Measurements from ENCODE around the gene ISL2. TPM values are rescaled to one million over a fixed set of nuclear protein-coding genes. Genes with fewer than 3 reads are reported as not detected.
A peak's percentile ranks its signal among the peaks of the same experiment; 100 is the strongest.

The ISL2 gene
- total and polyA plus RNA-seq, 2 of the 4 experiments (the other 2 are of a cell fraction): 1.3 to 3.6 TPM

DNA sequence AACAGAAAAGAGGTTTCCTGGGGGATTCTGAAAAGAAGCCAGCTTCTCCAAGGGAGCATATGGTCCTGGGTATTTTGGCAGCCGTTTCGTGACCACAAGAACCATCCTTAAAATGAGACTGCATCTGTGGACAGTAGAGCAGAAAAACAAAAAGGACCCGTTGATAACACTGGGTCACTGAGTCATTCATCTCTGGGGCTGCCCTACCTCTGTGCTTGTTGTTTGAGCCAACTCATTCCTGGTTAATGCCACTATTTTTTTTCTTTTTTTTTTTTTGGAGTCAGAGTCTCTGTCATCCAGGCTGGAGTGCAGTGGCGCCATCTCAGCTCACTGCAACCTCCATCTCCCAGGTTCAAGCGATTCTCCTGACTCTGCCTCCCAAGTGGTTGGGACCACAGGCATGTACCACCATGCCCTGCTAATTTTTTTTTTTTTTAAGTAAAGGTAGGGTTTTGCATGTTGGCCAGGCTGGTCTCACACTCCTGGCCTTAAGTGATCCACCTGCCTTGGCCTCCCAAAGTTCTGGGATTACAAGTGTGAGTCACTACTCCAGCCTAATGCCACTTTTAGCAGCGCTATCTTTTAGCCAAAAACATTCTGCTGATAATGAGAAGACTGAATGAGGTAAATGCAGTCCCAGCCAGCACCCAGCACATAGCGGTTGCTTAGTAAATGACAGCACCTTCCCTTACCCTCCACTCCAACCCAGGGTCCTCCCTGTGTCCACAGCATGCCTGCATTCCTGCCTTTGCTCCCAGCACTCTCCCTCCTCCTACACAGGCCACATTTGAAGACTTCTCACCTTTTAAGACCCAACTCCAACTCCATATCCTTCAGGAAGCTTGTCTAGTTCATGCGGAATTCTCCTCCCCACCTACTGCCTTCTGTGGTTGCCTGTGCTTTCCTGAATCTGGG is 9.1 kb upstream of the ISL2 start:
- H3K56ac ChIP-seq (ENCODE audit: extremely low read depth, insufficient read depth, low read length): no peak overlapping the region
- no peaks in the 10 kb centered on the region for H3K79me1 ChIP-seq (ENCODE audit: low read depth in 1 of 2, low read length in 2 of 2)
- H3K27me3 ChIP-seq (ENCODE audit: control insufficient read depth, insufficient read depth, low read length): peaks cover 15% of the 10 kb centered on the region
- intact Hi-C loops (cut with micrococcal nuclease) (no loop called here), dilution Hi-C loops (cut with HindIII; ENCODE audit: low sequenced_read_pairs, unreplicated experiment) (no loop called here), in situ Hi-C loops (cut with MboI; ENCODE audit: low sequenced_read_pairs) (no loop called here)
- peak; percentile 70 for DNase-seq
- H3K4ac ChIP-seq (ENCODE audit: low read depth, low read length): no peak overlapping the region
- H3K23ac ChIP-seq (ENCODE audit: low read depth, low read length): no peak overlapping the region
- H2AFZ ChIP-seq (replicated peaks; ENCODE audit: low read length, poor library complexity): no peak overlapping the region
- no peak overlapping the region for H2AK9ac ChIP-seq (replicated peaks; ENCODE audit: low read depth, low read length, poor library complexity)
- 10% methylated on average over 3 of the region's 8 CpGs; no CpG with 5 or more reads in 1 of the 2 experiments for WGBS, 2 experiments (ENCODE audit: extremely low coverage in 2 of 2, insufficient read length in 1 of 2)
- H2BK15ac ChIP-seq (ENCODE audit: low read depth, low read length): no peak overlapping the region
- no peak overlapping the region for H4K8ac ChIP-seq (ENCODE audit: low read depth in 2 of 2, low read length in 2 of 2)
- no peak overlapping the region for H3K27ac ChIP-seq (ENCODE audit: insufficient read depth, low read length)
- H4K91ac ChIP-seq (ENCODE audit: insufficient read depth, low read depth, low read length): no peak overlapping the region
- BruUV-seq (replicated peaks): no TSS peak
- CTCF ChIA-PET: interaction anchor here (0.6 kb wide), 1 partner anchor 96 kb away, joined by 3 read pairs; no protein-coding TSS in a partner anchor
- no peak overlapping the region for H3K14ac ChIP-seq (replicated peaks; ENCODE audit: low read depth, low read length)
- no peaks in the 10 kb centered on the region for H3K9me3 ChIP-seq (ENCODE audit: control insufficient read depth, insufficient read depth, low read length)
- no peak overlapping the region for H3K18ac ChIP-seq (ENCODE audit: low read depth, low read length)
- H4K20me1 ChIP-seq (ENCODE audit: insufficient read depth, low read length): no peaks in the 10 kb centered on the region
- H3K4me1 ChIP-seq (ENCODE audit: control insufficient read depth, insufficient read depth, low read length): peaks cover 5% of the 10 kb centered on the region; the same call in 1 of the 2 replicates
- H3K9me1 ChIP-seq (ENCODE audit: insufficient read depth, low read length): peaks cover 3% of the 10 kb centered on the region; the same call in 1 of the 2 replicates
- H2BK120ac ChIP-seq (ENCODE audit: low read depth, low read length): no peak overlapping the region
- POLR2A ChIA-PET (ENCODE audit: unreplicated experiment): no interaction called here
- no peaks in the 10 kb centered on the region for H3K36me3 ChIP-seq (ENCODE audit: control insufficient read depth, insufficient read depth, low read length)
- H3K4me2 ChIP-seq (ENCODE audit: low read depth, low read length): no peak overlapping the region
- ATAC-seq (ENCODE audit: low read depth): peak; percentile 79
- H2AK5ac ChIP-seq (ENCODE audit: low read depth, low read length): no peak overlapping the region
- no peak overlapping the region for H2BK5ac ChIP-seq (ENCODE audit: low read depth, low read length, poor library complexity, severe bottlenecking)
- TF ChIP-seq SMC3 (IDR thresholded peaks at IDR 0.05; ENCODE audit: low read depth, low read length) (no peak), NFE2L2 (IDR thresholded peaks at IDR 0.05; ENCODE audit: low read depth, low read length) (no peak), MXI1 (IDR thresholded peaks at IDR 0.05; ENCODE audit: borderline replicate concordance, low read depth, low read length) (no peak)
- TF ChIP-seq, protein P1, sequence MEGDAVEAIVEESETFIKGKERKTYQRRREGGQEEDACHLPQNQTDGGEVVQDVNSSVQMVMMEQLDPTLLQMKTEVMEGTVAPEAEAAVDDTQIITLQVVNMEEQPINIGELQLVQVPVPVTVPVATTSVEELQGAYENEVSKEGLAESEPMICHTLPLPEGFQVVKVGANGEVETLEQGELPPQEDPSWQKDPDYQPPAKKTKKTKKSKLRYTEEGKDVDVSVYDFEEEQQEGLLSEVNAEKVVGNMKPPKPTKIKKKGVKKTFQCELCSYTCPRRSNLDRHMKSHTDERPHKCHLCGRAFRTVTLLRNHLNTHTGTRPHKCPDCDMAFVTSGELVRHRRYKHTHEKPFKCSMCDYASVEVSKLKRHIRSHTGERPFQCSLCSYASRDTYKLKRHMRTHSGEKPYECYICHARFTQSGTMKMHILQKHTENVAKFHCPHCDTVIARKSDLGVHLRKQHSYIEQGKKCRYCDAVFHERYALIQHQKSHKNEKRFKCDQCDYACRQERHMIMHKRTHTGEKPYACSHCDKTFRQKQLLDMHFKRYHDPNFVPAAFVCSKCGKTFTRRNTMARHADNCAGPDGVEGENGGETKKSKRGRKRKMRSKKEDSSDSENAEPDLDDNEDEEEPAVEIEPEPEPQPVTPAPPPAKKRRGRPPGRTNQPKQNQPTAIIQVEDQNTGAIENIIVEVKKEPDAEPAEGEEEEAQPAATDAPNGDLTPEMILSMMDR (conservative IDR thresholded peaks at IDR 0.05; ENCODE audit: low read depth, low read length): no peak
- TF ChIP-seq, protein P2, sequence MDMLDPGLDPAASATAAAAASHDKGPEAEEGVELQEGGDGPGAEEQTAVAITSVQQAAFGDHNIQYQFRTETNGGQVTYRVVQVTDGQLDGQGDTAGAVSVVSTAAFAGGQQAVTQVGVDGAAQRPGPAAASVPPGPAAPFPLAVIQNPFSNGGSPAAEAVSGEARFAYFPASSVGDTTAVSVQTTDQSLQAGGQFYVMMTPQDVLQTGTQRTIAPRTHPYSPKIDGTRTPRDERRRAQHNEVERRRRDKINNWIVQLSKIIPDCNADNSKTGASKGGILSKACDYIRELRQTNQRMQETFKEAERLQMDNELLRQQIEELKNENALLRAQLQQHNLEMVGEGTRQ (IDR thresholded peaks at IDR 0.05; ENCODE audit: low read depth, low read length): no peak
- TF ChIP-seq, protein P3, sequence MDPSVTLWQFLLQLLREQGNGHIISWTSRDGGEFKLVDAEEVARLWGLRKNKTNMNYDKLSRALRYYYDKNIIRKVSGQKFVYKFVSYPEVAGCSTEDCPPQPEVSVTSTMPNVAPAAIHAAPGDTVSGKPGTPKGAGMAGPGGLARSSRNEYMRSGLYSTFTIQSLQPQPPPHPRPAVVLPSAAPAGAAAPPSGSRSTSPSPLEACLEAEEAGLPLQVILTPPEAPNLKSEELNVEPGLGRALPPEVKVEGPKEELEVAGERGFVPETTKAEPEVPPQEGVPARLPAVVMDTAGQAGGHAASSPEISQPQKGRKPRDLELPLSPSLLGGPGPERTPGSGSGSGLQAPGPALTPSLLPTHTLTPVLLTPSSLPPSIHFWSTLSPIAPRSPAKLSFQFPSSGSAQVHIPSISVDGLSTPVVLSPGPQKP (IDR thresholded peaks at IDR 0.05; ENCODE audit: borderline replicate concordance, low read depth, low read length): no peak
- no peak overlapping the region for H4K5ac ChIP-seq (ENCODE audit: low read depth, low read length)
- no peak overlapping the region for H3K4me3 ChIP-seq (ENCODE audit: insufficient read depth, low read depth, low read length)
- H2BK20ac ChIP-seq (ENCODE audit: low read depth, low read length): no peak overlapping the region
- H3K9ac ChIP-seq (ENCODE audit: low read depth, low read length): no peak overlapping the region
